IMR-90 (cell line): ENCODE measurements around the gene FBXW2. TPM values are rescaled to one million over a fixed set of nuclear protein-coding genes. Genes with fewer than 3 reads are reported as not detected.

Source experiments
- ATAC-seq: fragments of 200-7000 bp; cut with Tn5 transposase; 2 replicates; pipeline ENCODE4 v1.9.1; 2020; ENCODE audit warnings: low read depth, mild to moderate bottlenecking, moderate library complexity
- BruUV-seq: library from RNA; stranded (reverse); fragments of 400-500 nt; replicated peaks from 2 replicates; lab custom pipeline; 2021; lab: Mats Ljungman, UMichigan
- CTCF ChIA-PET: fragments of 300-600 bp; formaldehyde crosslinking; extraction: SDS; loops from one replicate; lab custom pipeline; 2021; ENCODE audit warnings: antibody characterized with exemption; lab: Yijun Ruan, JAX
- POLR2A ChIA-PET: fragments of 300-600 bp; sonication (Branson Sonifier 250); formaldehyde crosslinking; loops from one replicate; lab custom pipeline; 2022; ENCODE audit warnings: antibody characterized with exemption; ENCODE audit not compliant: unreplicated experiment; lab: Charles Lee
- DNase-seq: peaks from one replicate; pipeline ENCODE4 v3.0.0; 2013
- H2AFZ ChIP-seq: replicated peaks from 2 replicates; pipeline ENCODE3; 2013; ENCODE audit warnings: low read length, mild to moderate bottlenecking; ENCODE audit not compliant: poor library complexity
- H2AK5ac ChIP-seq: 2 replicates; pipeline ENCODE4 v1.6.1; 2013; ENCODE audit warnings: low read depth, low read length, inconsistent platforms
- H2AK9ac ChIP-seq: replicated peaks from 2 replicates; pipeline ENCODE3; 2013; ENCODE audit warnings: mild to moderate bottlenecking, low read depth, low read length, moderate library complexity; ENCODE audit not compliant: poor library complexity
- H2BK120ac ChIP-seq: 2 replicates; pipeline ENCODE4 v1.6.1; 2013; ENCODE audit warnings: low read depth, low read length, inconsistent platforms
- H2BK15ac ChIP-seq: 3 replicates; pipeline ENCODE4 v1.6.1; 2013; ENCODE audit warnings: low read depth, low read length, inconsistent platforms
- H2BK20ac ChIP-seq: 2 replicates; pipeline ENCODE4 v1.6.1; 2013; ENCODE audit warnings: low read depth, mild to moderate bottlenecking, inconsistent platforms, low read length, moderate library complexity
- H2BK5ac ChIP-seq: 2 replicates; pipeline ENCODE4 v1.6.1; 2013; ENCODE audit warnings: mild to moderate bottlenecking, low read depth, low read length, inconsistent platforms; ENCODE audit not compliant: poor library complexity, severe bottlenecking
- H3K14ac ChIP-seq: replicated peaks from 2 replicates; pipeline ENCODE4 v1.6.1; 2013; ENCODE audit warnings: low read depth, low read length, inconsistent platforms
- H3K18ac ChIP-seq: 2 replicates; pipeline ENCODE4 v1.6.1; 2013; ENCODE audit warnings: low read depth, low read length, control low read depth
- H3K23ac ChIP-seq: 2 replicates; pipeline ENCODE4 v1.6.1; 2013; ENCODE audit warnings: low read depth, low read length, inconsistent platforms
- H3K27ac ChIP-seq: 2 replicates; pipeline ENCODE4 v1.5.1; 2013; ENCODE audit warnings: mild to moderate bottlenecking, control low read depth, low read length; ENCODE audit not compliant: insufficient read depth
- H3K27me3 ChIP-seq: 2 replicates; pipeline ENCODE4 v1.6.1; 2013; ENCODE audit warnings: low read length; ENCODE audit not compliant: control insufficient read depth, insufficient read depth
- H3K36me3 ChIP-seq: 2 replicates; pipeline ENCODE4 v1.6.1; 2013; ENCODE audit warnings: low read length, mixed read lengths; ENCODE audit not compliant: control insufficient read depth, insufficient read depth
- H3K4ac ChIP-seq: 2 replicates; pipeline ENCODE4 v1.6.1; 2013; ENCODE audit warnings: low read depth, low read length, inconsistent platforms
- H3K4me1 ChIP-seq: 2 replicates; pipeline ENCODE4 v1.6.1; 2013; ENCODE audit warnings: low read length, mixed read lengths; ENCODE audit not compliant: control insufficient read depth, insufficient read depth
- H3K4me2 ChIP-seq: 2 replicates; pipeline ENCODE4 v1.6.1; 2013; ENCODE audit warnings: low read depth, mild to moderate bottlenecking, control low read depth, low read length, moderate library complexity
- H3K4me3 ChIP-seq: 2 replicates; pipeline ENCODE4 v1.5.1; 2013; ENCODE audit warnings: low read depth, mild to moderate bottlenecking, control low read depth, low read length, moderate library complexity; ENCODE audit not compliant: insufficient read depth
- H3K56ac ChIP-seq: 2 replicates; pipeline ENCODE4 v1.6.1; 2013; ENCODE audit warnings: low read length, inconsistent platforms; ENCODE audit not compliant: insufficient read depth; ENCODE audit errors: extremely low read depth
- H3K79me1 ChIP-seq, 2 experiments: 2 replicates each; pipeline ENCODE4 v1.6.1; 2013; ENCODE audit warnings: low read length in 2 of 2, inconsistent platforms in 1 of 2, low read depth in 1 of 2
- H3K9ac ChIP-seq: 2 replicates; pipeline ENCODE4 v1.6.1; 2013; ENCODE audit warnings: low read depth, low read length, control low read depth
- H3K9me1 ChIP-seq: 2 replicates; pipeline ENCODE4 v1.6.1; 2013; ENCODE audit warnings: low read length, inconsistent platforms; ENCODE audit not compliant: insufficient read depth
- H3K9me3 ChIP-seq: 2 replicates; pipeline ENCODE4 v1.6.1; 2013; ENCODE audit warnings: low read length; ENCODE audit not compliant: control insufficient read depth, insufficient read depth
- H4K20me1 ChIP-seq: 2 replicates; pipeline ENCODE4 v1.6.1; 2013; ENCODE audit warnings: low read length, inconsistent platforms; ENCODE audit not compliant: insufficient read depth
- H4K5ac ChIP-seq: 2 replicates; pipeline ENCODE4 v1.6.1; 2013; ENCODE audit warnings: mild to moderate bottlenecking, low read depth, low read length, control low read depth
- H4K8ac ChIP-seq, 2 experiments: 2 replicates each; pipeline ENCODE4 v1.6.1; 2013; ENCODE audit warnings: low read depth in 2 of 2, low read length in 2 of 2, control low read depth in 1 of 2, inconsistent platforms in 1 of 2
- H4K91ac ChIP-seq: 2 replicates; pipeline ENCODE4 v1.6.1; 2013; ENCODE audit warnings: low read depth, low read length, inconsistent platforms; ENCODE audit not compliant: insufficient read depth
- BHLHE40 ChIP-seq: fragments of 150-350 bp; IDR thresholded peaks from 2 replicates; pipeline ENCODE4 v1.6.1; 2016; ENCODE audit warnings: mild to moderate bottlenecking, low read depth, low read length
- CEBPB ChIP-seq: IDR thresholded peaks from 2 replicates; pipeline ENCODE4 v1.6.1; 2012; ENCODE audit warnings: low read depth, low read length, improper control_type of control experiment
- CHD1 ChIP-seq: IDR thresholded peaks from 2 replicates; pipeline ENCODE4 v1.6.1; 2012; ENCODE audit warnings: low read depth, low read length, improper control_type of control experiment
- FOS ChIP-seq: fragments of 150-350 bp; IDR thresholded peaks from 2 replicates; pipeline ENCODE4 v1.6.1; 2016; ENCODE audit warnings: low read depth, low read length
- MAFK ChIP-seq: IDR thresholded peaks from 2 replicates; pipeline ENCODE4 v1.6.1; 2012; ENCODE audit warnings: low read depth, low read length, improper control_type of control experiment
- MXI1 ChIP-seq: IDR thresholded peaks from 2 replicates; pipeline ENCODE4 v1.6.1; 2012; ENCODE audit warnings: low read depth, mild to moderate bottlenecking, low read length, moderate library complexity, borderline replicate concordance
- NFE2L2 ChIP-seq: fragments of 150-350 bp; IDR thresholded peaks from 2 replicates; pipeline ENCODE4 v1.6.1; 2016; ENCODE audit warnings: low read depth, mild to moderate bottlenecking, low read length
- POLR2A ChIP-seq: IDR thresholded peaks from 2 replicates; pipeline ENCODE4 v1.6.1; 2012; ENCODE audit warnings: mild to moderate bottlenecking, low read depth, low read length
- RAD21 ChIP-seq: IDR thresholded peaks from 2 replicates; pipeline ENCODE4 v1.6.1; 2012; ENCODE audit warnings: low read length, improper control_type of control experiment
- RCOR1 ChIP-seq: IDR thresholded peaks from 2 replicates; pipeline ENCODE4 v1.6.1; 2012; ENCODE audit warnings: mild to moderate bottlenecking, low read length, improper control_type of control experiment; ENCODE audit not compliant: insufficient replicate concordance
- SMC3 ChIP-seq: fragments of 150-350 bp; IDR thresholded peaks from 2 replicates; pipeline ENCODE4 v1.6.1; 2016; ENCODE audit warnings: low read depth, mild to moderate bottlenecking, antibody characterized with exemption, low read length, moderate library complexity
- dilution Hi-C: fragments of 300-500 bp; cut with HindIII; formaldehyde crosslinking; loops from one replicate; pipeline ENCODE4 v1.14.3; 2018; ENCODE audit warnings: low sequenced_read_pairs; ENCODE audit not compliant: unreplicated experiment
- in situ Hi-C: fragments of 300-500 bp; cut with MboI; formaldehyde crosslinking; loops from 3 replicates; pipeline ENCODE4 v1.14.3; 2019; ENCODE audit warnings: low sequenced_read_pairs, inconsistent platforms, mixed read lengths
- intact Hi-C: fragments of 100-400 bp; cut with micrococcal nuclease; formaldehyde crosslinking; loops from 2 replicates; pipeline ENCODE4 v1.10.0; 2022
- polyA plus RNA-seq, 3 experiments: library from polyadenylated mRNA; depleted of rRNA; stranded (reverse); fragments of >200 nt; gene quantifications; 2 replicates each; pipeline ENCODE4 v1.2.3, GENCODE V29; 2012; ENCODE audit warnings: low replicate concordance in 1 of 3
- total RNA-seq: library from RNA; depleted of rRNA; stranded (reverse); fragments of >200 nt; gene quantifications from 2 replicates; pipeline ENCODE4 v1.2.3, GENCODE V29; 2012

The FBXW2 gene
- total and polyA plus RNA-seq, 2 of the 4 experiments (the other 2 are of a cell fraction): 27.1 to 43.5 TPM

GRCh38 chr9:120740132-120740531 is 53.1 kb downstream of the FBXW2 start:
- dilution Hi-C loops (no loop called here), intact Hi-C loops (no loop called here), in situ Hi-C loops (no loop called here)
- H3K4me3 ChIP-seq: no peak overlapping the region
- H3K9me3 ChIP-seq: no peaks in the 10 kb centered on the region
- no peak overlapping the region for H4K5ac ChIP-seq
- H2BK5ac ChIP-seq: no peak overlapping the region
- H3K27me3 ChIP-seq: no peaks in the 10 kb centered on the region
- no peak for ATAC-seq
- no peak overlapping the region for H3K27ac ChIP-seq
- no peak overlapping the region for H3K4me2 ChIP-seq
- no peak overlapping the region for H2AK9ac ChIP-seq
- no peak overlapping the region for H3K56ac ChIP-seq
- TF ChIP-seq MXI1: no peak
- TF ChIP-seq SMC3: no peak
- no peak for TF ChIP-seq CHD1
- no peak for TF ChIP-seq RCOR1
- TF ChIP-seq CEBPB: no peak
- TF ChIP-seq FOS: no peak
- TF ChIP-seq MAFK: no peak
- no peak for TF ChIP-seq RAD21
- no peak for TF ChIP-seq NFE2L2
- no peak for TF ChIP-seq BHLHE40
- no peak for TF ChIP-seq POLR2A
- no peak overlapping the region for H3K23ac ChIP-seq
- DNase-seq: no peak
- H2AK5ac ChIP-seq: no peak overlapping the region
- no peak overlapping the region for H3K14ac ChIP-seq
- H4K20me1 ChIP-seq: no peaks in the 10 kb centered on the region
- POLR2A ChIA-PET: no interaction called here
- no peak overlapping the region for H2BK15ac ChIP-seq
- no peak overlapping the region for H4K8ac ChIP-seq
- H3K4ac ChIP-seq: no peak overlapping the region
- H3K36me3 ChIP-seq: no peaks in the 10 kb centered on the region
- CTCF ChIA-PET: interaction anchor here (0.8 kb wide), 1 partner anchor 79 kb away, joined by 3 read pairs; no protein-coding TSS in a partner anchor
- no peak overlapping the region for H2BK20ac ChIP-seq
- peaks cover 7% of the 10 kb centered on the region for H3K4me1 ChIP-seq
- no peak overlapping the region for H3K9ac ChIP-seq
- BruUV-seq: no TSS peak
- H3K18ac ChIP-seq: no peak overlapping the region
- H4K91ac ChIP-seq: no peak overlapping the region
- no peak overlapping the region for H2BK120ac ChIP-seq
- no peaks in the 10 kb centered on the region for H3K9me1 ChIP-seq
- H3K79me1 ChIP-seq: no peaks in the 10 kb centered on the region
- no peak overlapping the region for H2AFZ ChIP-seq
